Natural killer cell (primary cell): ENCODE measurements around the gene ABITRAM. TPM values are rescaled to one million over a fixed set of nuclear protein-coding genes. Genes with fewer than 3 reads are reported as not detected.
"Not testable (repeated sequence)": the region's sequence is repeated elsewhere in the genome, so short reads cannot be mapped to it uniquely, and the experiment has no call there.

Experiments used
- ATAC-seq, 3 donors: fragments of 150-1000 bp in 2 of 3; fragments of 200-7000 bp in 1 of 3; cut with Tn5 transposase; 1 replicate in 1 of 3; 2 replicates in 2 of 3; pipeline ENCODE4 v1.10.0; 2021; ENCODE audit warnings: mild to moderate bottlenecking in 2 of 3, moderate library complexity in 2 of 3
- DNase-seq, 2 donors: peaks; one replicate each; pipeline versions ENCODE4 v3.0.0 to v3.0.0-alpha.2; 2013 to 2021; ENCODE audit warnings: mixed read lengths in 1 of 2
- H3K27ac ChIP-seq: one replicate; pipeline ENCODE4 v1.5.1; 2013; ENCODE audit warnings: mild to moderate bottlenecking, low read length
- H3K27me3 ChIP-seq: one replicate; pipeline ENCODE4 v1.6.1; 2013; ENCODE audit warnings: low read length; ENCODE audit not compliant: control insufficient read depth, insufficient read depth
- H3K36me3 ChIP-seq: one replicate; pipeline ENCODE4 v1.6.1; 2013; ENCODE audit warnings: low read length; ENCODE audit not compliant: control insufficient read depth, insufficient read depth
- H3K4me1 ChIP-seq: one replicate; pipeline ENCODE4 v1.6.1; 2013; ENCODE audit warnings: low read length; ENCODE audit not compliant: control insufficient read depth, insufficient read depth
- H3K4me3 ChIP-seq: one replicate; pipeline ENCODE4 v1.5.1; 2013; ENCODE audit warnings: low read length
- H3K9me3 ChIP-seq: one replicate; pipeline ENCODE4 v1.6.1; 2013; ENCODE audit warnings: low read length; ENCODE audit not compliant: control insufficient read depth, insufficient read depth
- H3K27ac Mint-ChIP-seq, 2 donors: one replicate each; pipeline ENCODE4 v1.8.0; 2022; ENCODE audit warnings: mild to moderate bottlenecking in 2 of 2, mixed read lengths in 2 of 2, moderate library complexity in 1 of 2
- H3K27me3 Mint-ChIP-seq, 2 donors: one replicate each; pipeline ENCODE4 v1.8.0; 2022; ENCODE audit warnings: low read depth in 2 of 2, mixed read lengths in 2 of 2
- H3K36me3 Mint-ChIP-seq: one replicate; pipeline ENCODE4 v1.8.0; 2022; ENCODE audit warnings: mixed read lengths
- H3K4me1 Mint-ChIP-seq, 2 donors: one replicate each; pipeline ENCODE4 v1.8.0; 2022; ENCODE audit warnings: mixed read lengths in 2 of 2
- H3K4me3 Mint-ChIP-seq: one replicate; pipeline ENCODE4 v1.8.0; 2022; ENCODE audit warnings: mild to moderate bottlenecking, moderate library complexity, mixed read lengths
- H3K9me3 Mint-ChIP-seq, 2 donors: one replicate each; pipeline ENCODE4 v1.8.0; 2022; ENCODE audit warnings: mixed read lengths in 2 of 2
- CTCF ChIP-seq: fragments of 200-600 bp; IDR thresholded peaks from one replicate; pipeline ENCODE4 v1.8.0; 2022; ENCODE audit warnings: antibody characterized with exemption
- WGBS: methylation state at CpG from one replicate; pipeline ENCODE4 v1.1.7; 2013; ENCODE audit warnings: missing lambda C conversion rate; ENCODE audit not compliant: insufficient coverage; 5-methylcytosine and 5-hydroxymethylcytosine counted together
- intact Hi-C: fragments of 100-400 bp; cut with micrococcal nuclease; formaldehyde crosslinking; loops from one replicate; pipeline ENCODE4 v1.14.2; 2022
- total RNA-seq, 4 donors: library from RNA; stranded (reverse); fragments of 120-200 nt in 1 of 4; gene quantifications; one replicate each; pipeline versions ENCODE4 v1.2.3 to v1.2.4, GENCODE V29; 2013 to 2022

Gene ABITRAM
- total RNA-seq, 3 donors from 2014 or later (not counting 1 experiment from before 2014, with no cell fraction given) = 5.9 to 8.1 (median 7.4) TPM

DNA sequence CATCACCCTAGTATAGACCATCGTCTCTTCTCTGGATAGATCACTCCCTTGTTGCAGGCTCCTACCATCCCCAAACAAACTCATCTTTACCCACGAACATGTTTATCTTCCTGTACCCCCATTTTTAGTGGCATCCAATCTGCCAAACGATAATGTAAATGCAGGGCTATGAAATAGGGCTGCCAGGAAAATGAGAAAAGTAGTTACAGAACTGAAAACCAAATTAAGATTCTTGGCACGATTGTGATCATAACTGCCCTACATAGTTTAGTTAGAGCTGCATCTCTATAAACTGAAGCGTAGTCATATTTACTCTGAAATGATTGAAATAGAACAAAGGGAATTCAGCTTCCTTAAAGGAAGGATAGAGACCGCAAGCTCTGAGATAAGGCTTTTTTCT, 26.1 kb downstream of the ABITRAM start:
- H3K36me3 Mint-ChIP-seq = no peaks in the 10 kb centered on the region
- H3K36me3 ChIP-seq = no peaks in the 10 kb centered on the region
- TF ChIP-seq CTCF = no peak
- no peak overlapping the region for H3K4me3 ChIP-seq
- no peak overlapping the region for H3K4me3 Mint-ChIP-seq
- DNase-seq = no peak
- no peaks in the 10 kb centered on the region for H3K4me1 Mint-ChIP-seq
- WGBS = 76% methylated on average over 5 of the region's 6 CpGs
- no peaks in the 10 kb centered on the region for H3K27me3 Mint-ChIP-seq
- intact Hi-C loops = no loop called here
- H3K4me1 ChIP-seq = no peaks in the 10 kb centered on the region
- no peak overlapping the region for H3K27ac Mint-ChIP-seq
- no peaks in the 10 kb centered on the region for H3K9me3 Mint-ChIP-seq
- H3K9me3 ChIP-seq = no peaks in the 10 kb centered on the region
- ATAC-seq = no peak
- H3K27me3 ChIP-seq = no peaks in the 10 kb centered on the region
- no peak overlapping the region for H3K27ac ChIP-seq

GRCh38 chr9:108961151-108961550, 27.0 kb downstream of the ABITRAM start:
- no peaks in the 10 kb centered on the region for H3K27me3 Mint-ChIP-seq

DNA sequence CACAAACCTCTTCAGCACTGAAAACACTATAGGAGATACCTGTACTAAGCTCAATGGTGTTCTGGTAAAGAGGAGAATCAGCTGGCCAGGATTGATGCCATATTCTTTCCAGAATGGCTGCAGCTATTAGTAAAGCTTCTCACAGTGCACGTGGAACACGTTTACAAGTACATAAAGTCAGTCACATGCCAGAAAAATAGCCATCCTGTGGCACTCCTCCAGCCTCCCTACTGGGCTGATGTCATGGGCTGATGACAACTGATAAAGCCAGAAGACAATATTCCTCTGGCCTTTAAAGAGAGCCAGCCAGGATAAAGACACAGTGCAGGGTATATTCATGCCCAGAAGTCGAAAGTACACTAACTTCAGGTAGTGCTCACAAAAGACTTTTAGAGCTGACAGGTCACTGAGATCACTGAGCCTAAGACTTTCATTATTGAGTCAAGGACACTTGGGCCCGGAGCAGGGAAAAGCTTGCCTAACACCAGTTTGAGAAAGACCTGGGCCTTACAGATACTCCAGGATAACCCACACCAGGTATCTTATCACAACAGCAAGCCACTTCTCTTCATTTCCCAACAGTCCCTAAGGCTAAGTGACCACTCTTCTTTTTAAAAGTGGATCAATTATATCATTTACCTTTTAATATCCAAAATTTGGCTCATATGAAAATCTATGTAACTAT, 29.4 kb downstream of the ABITRAM start:
- no peak overlapping the region for H3K4me3 ChIP-seq
- no peaks in the 10 kb centered on the region for H3K36me3 Mint-ChIP-seq
- H3K27me3 Mint-ChIP-seq = no peaks in the 10 kb centered on the region
- H3K9me3 Mint-ChIP-seq = no peaks in the 10 kb centered on the region
- DNase-seq (no peak), ATAC-seq (no peak)
- H3K36me3 ChIP-seq = no peaks in the 10 kb centered on the region
- no peaks in the 10 kb centered on the region for H3K27me3 ChIP-seq
- H3K4me1 Mint-ChIP-seq = no peaks in the 10 kb centered on the region
- no peak overlapping the region for H3K27ac Mint-ChIP-seq
- no peak overlapping the region for H3K4me3 Mint-ChIP-seq
- no peaks in the 10 kb centered on the region for H3K4me1 ChIP-seq
- intact Hi-C loops = no loop called here
- H3K9me3 ChIP-seq = no peaks in the 10 kb centered on the region
- no peak for TF ChIP-seq CTCF
- WGBS = 92% methylated on average over 4 of the region's 4 CpGs
- no peak overlapping the region for H3K27ac ChIP-seq

More at GRCh38 chr9:108961151-108961550, 27.0 kb downstream of the ABITRAM start:
- Histone ChIP-seq H3K4me1 (no peaks in the 10 kb centered on the region), H3K27me3 (no peaks in the 10 kb centered on the region), H3K27ac (no peak overlapping the region), H3K4me3 (no peak overlapping the region), H3K36me3 (no peaks in the 10 kb centered on the region), H3K9me3 (no peaks in the 10 kb centered on the region)
- intact Hi-C loops = no loop called here
- H3K36me3 Mint-ChIP-seq = no peaks in the 10 kb centered on the region
- no peaks in the 10 kb centered on the region for H3K4me1 Mint-ChIP-seq
- H3K9me3 Mint-ChIP-seq = no peaks in the 10 kb centered on the region
- no peak for TF ChIP-seq CTCF
- H3K4me3 Mint-ChIP-seq = no peak overlapping the region
- DNase-seq = no peak
- ATAC-seq = no peak
- WGBS = 100% methylated on average over 2 of the region's 2 CpGs
- H3K27ac Mint-ChIP-seq = no peak overlapping the region

DNA sequence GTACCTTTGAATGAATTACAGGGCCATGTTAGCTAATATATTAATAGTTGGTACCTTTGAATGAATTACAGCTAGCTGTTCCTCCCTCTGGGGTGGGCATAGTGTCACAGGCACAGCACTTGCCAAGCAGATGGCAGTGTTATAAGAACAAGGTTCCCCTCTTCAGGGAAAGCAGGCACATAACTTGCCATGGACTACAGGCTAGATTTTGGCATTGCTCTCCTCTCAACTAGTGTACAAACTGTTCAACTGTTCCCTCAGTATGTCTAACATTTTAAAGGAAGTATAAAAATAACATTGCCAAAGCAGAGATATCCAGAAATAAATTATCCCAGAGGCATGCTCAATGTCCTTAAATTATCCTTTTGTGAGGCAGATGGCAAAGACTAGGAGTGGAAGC, 33.7 kb downstream of the ABITRAM start:
- H3K27me3 Mint-ChIP-seq = no peaks in the 10 kb centered on the region
- DNase-seq = no peak
- no peak overlapping the region for H3K4me3 ChIP-seq
- no peaks in the 10 kb centered on the region for H3K4me1 Mint-ChIP-seq
- no peaks in the 10 kb centered on the region for H3K36me3 Mint-ChIP-seq
- H3K27ac ChIP-seq = no peak overlapping the region
- H3K36me3 ChIP-seq = no peaks in the 10 kb centered on the region
- ATAC-seq = no peak
- H3K4me1 ChIP-seq = no peaks in the 10 kb centered on the region
- no peak for TF ChIP-seq CTCF
- no peaks in the 10 kb centered on the region for H3K27me3 ChIP-seq
- no peaks in the 10 kb centered on the region for H3K9me3 ChIP-seq
- intact Hi-C loops = no loop called here
- no peaks in the 10 kb centered on the region for H3K9me3 Mint-ChIP-seq
- no peak overlapping the region for H3K27ac Mint-ChIP-seq
- no peak overlapping the region for H3K4me3 Mint-ChIP-seq

- H3K4me3 Mint-ChIP-seq, H3K36me3 Mint-ChIP-seq, H3K4me1 Mint-ChIP-seq, intact Hi-C loops, H3K36me3 ChIP-seq, H3K9me3 ChIP-seq, H3K4me1 ChIP-seq, H3K27ac ChIP-seq, H3K4me3 ChIP-seq, H3K27me3 ChIP-seq, DNase-seq, H3K27ac Mint-ChIP-seq, H3K9me3 Mint-ChIP-seq, ATAC-seq, H3K27me3 Mint-ChIP-seq: not testable (repeated sequence)
- WGBS = 100% methylated on average over 1 of the region's 2 CpGs
Measured at GRCh38 chr9:108971392-108971791, 37.2 kb downstream of the ABITRAM start.
